ENCODE measurements around the gene LY6G5B. TPM values are rescaled to one million over a fixed set of nuclear protein-coding genes. Genes with fewer than 3 reads are reported as not detected.
A peak's percentile ranks its signal among the peaks of the same experiment; 100 is the strongest.

The LY6G5B gene
- total RNA-seq, 1 experiment from 2014 or later: 5.3 TPM

DNA sequence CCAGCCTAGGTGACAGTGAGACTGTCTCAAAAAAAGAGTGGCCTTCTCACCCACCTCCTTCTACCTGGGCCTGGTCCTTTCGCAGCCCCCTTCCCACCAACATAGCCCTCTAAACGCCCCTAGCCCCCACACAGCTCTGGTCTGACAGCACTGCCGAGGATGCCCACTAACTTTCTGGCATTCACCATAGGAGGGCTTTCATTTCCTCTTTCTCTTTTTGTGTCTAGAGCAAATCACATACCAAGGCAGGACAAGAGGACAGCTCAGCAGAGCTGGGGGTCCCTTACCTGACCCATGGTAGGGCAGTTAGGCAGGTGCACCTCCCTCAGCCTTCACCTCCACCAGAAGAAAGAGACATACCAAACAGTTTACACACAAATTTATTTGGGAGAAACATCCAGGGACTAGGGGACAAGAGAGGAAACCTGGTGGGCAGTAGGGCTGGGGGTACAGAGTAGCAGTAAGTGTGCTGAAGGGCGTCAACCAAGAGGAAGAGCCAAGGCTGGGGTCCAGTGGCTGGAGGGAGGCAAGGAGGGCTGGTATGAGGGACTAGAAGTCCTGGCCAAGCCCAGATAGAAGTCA is 6.6 kb downstream of the LY6G5B start:
- Histone ChIP-seq H4K20me1 (ENCODE audit: low read length) (no peaks in the 10 kb centered on the region), H3K4me1 (ENCODE audit: insufficient read depth, low read length) (peaks cover 16% of the 10 kb centered on the region), H3K27me3 (ENCODE audit: low read length) (no peaks in the 10 kb centered on the region), H3K4me2 (ENCODE audit: low read length) (peak overlapping the region; percentile 43; the same call in 1 of the 2 replicates), H3K9me3 (ENCODE audit: low read length) (no peaks in the 10 kb centered on the region), H3K4me3 (ENCODE audit: low read length) (no peak overlapping the region), H2AFZ (ENCODE audit: low read length) (no peak overlapping the region), H3F3A (ENCODE audit: low read length, unreplicated experiment) (peaks cover 4% of the 10 kb centered on the region), H3K9me2 (replicated peaks; ENCODE audit: low read length) (no peaks in the 10 kb centered on the region), H3K9ac (ENCODE audit: low read length) (no peak overlapping the region), H3K27ac (ENCODE audit: low read length) (no peak overlapping the region), H3K36me3 (ENCODE audit: low read depth, low read length) (peaks cover 11% of the 10 kb centered on the region; the same call in 1 of the 2 replicates), H3K79me2 (ENCODE audit: low read length) (no peaks in the 10 kb centered on the region)
- intact Hi-C loops (cut with micrococcal nuclease): no loop called here
- ATAC-seq: no peak
- POLR2A ChIA-PET (ENCODE audit: unreplicated experiment): no interaction called here
- TF ChIP-seq EZH2 (IDR thresholded peaks at IDR 0.05; ENCODE audit: low read length, unreplicated experiment): no peak
- TF ChIP-seq, protein P1, sequence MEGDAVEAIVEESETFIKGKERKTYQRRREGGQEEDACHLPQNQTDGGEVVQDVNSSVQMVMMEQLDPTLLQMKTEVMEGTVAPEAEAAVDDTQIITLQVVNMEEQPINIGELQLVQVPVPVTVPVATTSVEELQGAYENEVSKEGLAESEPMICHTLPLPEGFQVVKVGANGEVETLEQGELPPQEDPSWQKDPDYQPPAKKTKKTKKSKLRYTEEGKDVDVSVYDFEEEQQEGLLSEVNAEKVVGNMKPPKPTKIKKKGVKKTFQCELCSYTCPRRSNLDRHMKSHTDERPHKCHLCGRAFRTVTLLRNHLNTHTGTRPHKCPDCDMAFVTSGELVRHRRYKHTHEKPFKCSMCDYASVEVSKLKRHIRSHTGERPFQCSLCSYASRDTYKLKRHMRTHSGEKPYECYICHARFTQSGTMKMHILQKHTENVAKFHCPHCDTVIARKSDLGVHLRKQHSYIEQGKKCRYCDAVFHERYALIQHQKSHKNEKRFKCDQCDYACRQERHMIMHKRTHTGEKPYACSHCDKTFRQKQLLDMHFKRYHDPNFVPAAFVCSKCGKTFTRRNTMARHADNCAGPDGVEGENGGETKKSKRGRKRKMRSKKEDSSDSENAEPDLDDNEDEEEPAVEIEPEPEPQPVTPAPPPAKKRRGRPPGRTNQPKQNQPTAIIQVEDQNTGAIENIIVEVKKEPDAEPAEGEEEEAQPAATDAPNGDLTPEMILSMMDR (conservative IDR thresholded peaks at IDR 0.05; ENCODE audit: low read depth, low read length): no peak
- no peak for TF ChIP-seq EZH2phosphoT487 (IDR thresholded peaks at IDR 0.05; ENCODE audit: borderline replicate concordance, low read length)
- no peak for DNase-seq
- BruUV-seq (replicated peaks): no TSS peak
- CTCF ChIA-PET: no interaction called here

DNA sequence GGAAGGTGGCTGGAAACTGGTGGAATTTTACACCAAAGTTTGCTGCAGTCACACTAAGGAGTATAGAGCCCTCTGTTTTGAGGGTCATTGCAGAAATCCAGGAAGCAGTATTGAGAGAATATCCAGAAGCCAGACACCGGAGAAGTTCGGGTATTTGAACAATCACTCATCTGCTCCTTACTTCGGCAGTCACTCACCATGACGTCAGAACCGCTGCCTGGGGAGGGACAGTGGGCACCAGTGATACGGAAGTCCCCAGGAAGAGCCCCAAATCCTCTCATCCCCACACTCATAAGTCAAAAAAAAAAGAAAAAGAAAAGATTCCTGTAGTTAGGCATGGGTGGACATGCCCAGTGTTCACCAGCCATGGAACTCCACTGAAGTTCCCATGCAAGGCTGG is 7.1 kb downstream of the LY6G5B start:
- peaks cover 16% of the 10 kb centered on the region for H3K4me1 ChIP-seq (ENCODE audit: insufficient read depth, low read length)
- ChIA-PET POLR2A (ENCODE audit: unreplicated experiment) (no interaction called here), CTCF (no interaction called here)
- H3K27ac ChIP-seq (ENCODE audit: low read length): no peak overlapping the region
- no peaks in the 10 kb centered on the region for H3K9me3 ChIP-seq (ENCODE audit: low read length)
- peaks cover 4% of the 10 kb centered on the region for H3F3A ChIP-seq (ENCODE audit: low read length, unreplicated experiment)
- intact Hi-C loops (cut with micrococcal nuclease): no loop called here
- peak; percentile 53 for DNase-seq
- H4K20me1 ChIP-seq (ENCODE audit: low read length): no peaks in the 10 kb centered on the region
- no TSS peak for BruUV-seq (replicated peaks)
- TF ChIP-seq EZH2phosphoT487 (IDR thresholded peaks at IDR 0.05; ENCODE audit: borderline replicate concordance, low read length): no peak
- TF ChIP-seq EZH2 (IDR thresholded peaks at IDR 0.05; ENCODE audit: low read length, unreplicated experiment): no peak
- TF ChIP-seq, protein P1 (conservative IDR thresholded peaks at IDR 0.05; ENCODE audit: low read depth, low read length): no peak
- H3K79me2 ChIP-seq (ENCODE audit: low read length): no peaks in the 10 kb centered on the region
- no peak overlapping the region for H3K9ac ChIP-seq (ENCODE audit: low read length)
- peak; percentile 23 for ATAC-seq
- H3K4me2 ChIP-seq (ENCODE audit: low read length): peak overlapping the region; percentile 43; the same call in 1 of the 2 replicates
- no peaks in the 10 kb centered on the region for H3K9me2 ChIP-seq (replicated peaks; ENCODE audit: low read length)
- peaks cover 6% of the 10 kb centered on the region; the same call in 1 of the 2 replicates for H3K36me3 ChIP-seq (ENCODE audit: low read depth, low read length)
- no peaks in the 10 kb centered on the region for H3K27me3 ChIP-seq (ENCODE audit: low read length)
- H2AFZ ChIP-seq (ENCODE audit: low read length): no peak overlapping the region
- no peak overlapping the region for H3K4me3 ChIP-seq (ENCODE audit: low read length)

DNA sequence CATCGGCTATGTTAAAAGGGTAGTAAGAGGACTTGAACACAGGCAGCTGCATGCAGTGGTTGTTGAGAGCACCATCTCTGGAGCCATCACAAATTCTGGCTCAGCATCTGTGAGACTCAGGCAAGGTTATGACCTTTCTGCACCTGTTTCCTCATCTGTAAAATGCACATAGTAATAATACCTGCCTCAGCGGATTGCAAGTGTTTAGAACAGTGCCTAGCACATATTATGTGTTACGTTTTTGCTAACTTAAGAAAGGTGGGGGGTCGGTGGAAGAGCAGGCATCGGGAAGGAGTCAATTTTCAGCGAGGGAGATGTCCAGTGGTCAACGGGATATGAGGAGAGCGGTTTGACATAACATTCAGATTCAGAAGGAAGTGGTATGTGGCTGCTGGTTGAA is 8.2 kb downstream of the LY6G5B start:
- intact Hi-C loops (cut with micrococcal nuclease): no loop called here
- CTCF ChIA-PET: no interaction called here
- no peak for ATAC-seq
- H3K27me3 ChIP-seq (ENCODE audit: low read length): no peaks in the 10 kb centered on the region
- H3K9me2 ChIP-seq (replicated peaks; ENCODE audit: low read length): no peaks in the 10 kb centered on the region
- no TSS peak for BruUV-seq (replicated peaks)
- peaks cover 16% of the 10 kb centered on the region for H3K4me1 ChIP-seq (ENCODE audit: insufficient read depth, low read length)
- H3K9me3 ChIP-seq (ENCODE audit: low read length): no peaks in the 10 kb centered on the region
- H4K20me1 ChIP-seq (ENCODE audit: low read length): no peaks in the 10 kb centered on the region
- no peak overlapping the region for H2AFZ ChIP-seq (ENCODE audit: low read length)
- no peak overlapping the region for H3K27ac ChIP-seq (ENCODE audit: low read length)
- H3F3A ChIP-seq (ENCODE audit: low read length, unreplicated experiment): peaks cover 4% of the 10 kb centered on the region
- H3K4me2 ChIP-seq (ENCODE audit: low read length): no peak overlapping the region
- no peak overlapping the region for H3K4me3 ChIP-seq (ENCODE audit: low read length)
- POLR2A ChIA-PET (ENCODE audit: unreplicated experiment): no interaction called here
- H3K79me2 ChIP-seq (ENCODE audit: low read length): no peaks in the 10 kb centered on the region
- no peak overlapping the region for H3K9ac ChIP-seq (ENCODE audit: low read length)
- TF ChIP-seq EZH2 (IDR thresholded peaks at IDR 0.05; ENCODE audit: low read length, unreplicated experiment): no peak
- no peak for TF ChIP-seq EZH2phosphoT487 (IDR thresholded peaks at IDR 0.05; ENCODE audit: borderline replicate concordance, low read length)
- TF ChIP-seq, protein P1 (conservative IDR thresholded peaks at IDR 0.05; ENCODE audit: low read depth, low read length): no peak
- H3K36me3 ChIP-seq (ENCODE audit: low read depth, low read length): 0 out of 2 replicates have a peak, but pooled peaks cover 2% of the 10 kb centered on the region
- DNase-seq: no peak

Measured in PC-3 (cell line).